K562 (cell line): ENCODE results near the gene TMEM86B. TPM values are rescaled to one million over a fixed set of nuclear protein-coding genes. Genes with fewer than 3 reads are reported as not detected.

Source experiments
- ARID4B ChIP-seq: sonication (generic); formaldehyde crosslinking; IDR thresholded peaks from 2 replicates; pipeline ENCODE4 v1.8.0; 2022; ENCODE audit warnings: mild to moderate bottlenecking, missing genetic modification reagents
- ATF7 ChIP-seq: fragments of 450-650 bp; IDR thresholded peaks from 2 replicates; pipeline ENCODE4 v1.7.1; 2014; ENCODE audit warnings: mild to moderate bottlenecking, moderate library complexity
- BHLHE40 ChIP-seq: IDR thresholded peaks from 2 replicates; pipeline ENCODE4 v1.6.1; 2011; ENCODE audit warnings: low read length, improper control_type of control experiment
- CC2D1A ChIP-seq: fragments of 450-650 bp; IDR thresholded peaks from 2 replicates; pipeline ENCODE4 v1.6.1; 2017; ENCODE audit warnings: mild to moderate bottlenecking
- CTBP1 ChIP-seq: fragments of 450-650 bp; IDR thresholded peaks from 2 replicates; pipeline ENCODE4 v1.6.1; 2016; ENCODE audit warnings: borderline replicate concordance
- CXXC5 ChIP-seq: fragments of 250-450 bp; sonication (Bioruptor Pico); IDR thresholded peaks from 2 replicates; pipeline ENCODE4 v1.8.0; 2022; ENCODE audit warnings: inconsistent platforms, mild to moderate bottlenecking, moderate library complexity
- DEAF1 ChIP-seq: fragments of 450-650 bp; formaldehyde crosslinking; IDR thresholded peaks from 2 replicates; pipeline ENCODE4 v1.4.0; 2020; ENCODE audit warnings: mild to moderate bottlenecking, moderate library complexity
- EP400 ChIP-seq: fragments of 450-650 bp; IDR thresholded peaks from 2 replicates; pipeline ENCODE4 v1.6.1; 2017; ENCODE audit warnings: antibody characterized with exemption, mild to moderate bottlenecking, moderate library complexity
- GATA2 ChIP-seq: sonication (generic); formaldehyde crosslinking; IDR thresholded peaks from 2 replicates; pipeline ENCODE4 v1.4.0; 2020; ENCODE audit warnings: mild to moderate bottlenecking, missing genetic modification reagents
- HDAC1 ChIP-seq, 2 experiments: fragments of 450-650 bp; IDR thresholded peaks; 2 replicates each; pipeline ENCODE4 v1.6.1; 2016 to 2017; ENCODE audit warnings: inconsistent platforms in 1 of 2, mild to moderate bottlenecking in 1 of 2, moderate library complexity in 1 of 2
- KLF16 ChIP-seq: IDR thresholded peaks from 2 replicates; pipeline ENCODE4 v1.6.1; 2016; ENCODE audit warnings: antibody characterized with exemption
- MEIS2 ChIP-seq: fragments of 450-650 bp; IDR thresholded peaks from 2 replicates; pipeline ENCODE4 v1.6.1; 2014; ENCODE audit warnings: mild to moderate bottlenecking; ENCODE audit not compliant: partially characterized antibody
- MTA1 ChIP-seq: fragments of 450-650 bp; IDR thresholded peaks from 2 replicates; pipeline ENCODE4 v1.6.1; 2017; ENCODE audit warnings: borderline replicate concordance
- SMARCA4 ChIP-seq: fragments of 450-650 bp; IDR thresholded peaks from 2 replicates; pipeline ENCODE4 v1.6.1; 2016
- XRCC5 ChIP-seq: fragments of 200-400 bp; formaldehyde crosslinking; IDR thresholded peaks from 2 replicates; pipeline ENCODE4 v1.6.1; 2017; ENCODE audit warnings: low read depth, mild to moderate bottlenecking, low read length
- ZBTB33 ChIP-seq: sonication (generic); formaldehyde crosslinking; IDR thresholded peaks from 2 replicates; pipeline ENCODE4 v1.8.1; 2023; ENCODE audit warnings: mild to moderate bottlenecking, missing genetic modification reagents
- ZNF23 ChIP-seq: fragments of 250-450 bp; sonication (Bioruptor Pico); IDR thresholded peaks from 2 replicates; pipeline ENCODE4 v1.4.0; 2020; ENCODE audit warnings: mild to moderate bottlenecking
- ZNF592 ChIP-seq: fragments of 450-650 bp; IDR thresholded peaks from 2 replicates; pipeline ENCODE4 v1.6.1; 2017; ENCODE audit warnings: antibody characterized with exemption, mild to moderate bottlenecking
- polyA plus RNA-seq, 8 experiments: library from polyadenylated mRNA; depleted of rRNA in 4 of 8; stranded (reverse) in 5 of 8; unstranded in 3 of 8; fragments of >200 nt; fragmentation: Nextera tagmentation in 2 of 8; fragmentation: Illumina TruSeq in 1 of 8; extraction: Ambion mirVana in 2 of 8; extraction: Trizol in 1 of 8; gene quantifications; 2 replicates each; pipeline versions ENCODE4 v1.2.1 to v1.2.3, GENCODE V29; 2011 to 2014; ENCODE audit warnings: inconsistent platforms in 1 of 8, missing spikeins in 1 of 8
- total RNA-seq, 7 experiments: library from RNA; depleted of rRNA in 6 of 7; stranded (reverse); fragments of >200 nt in 6 of 7; fragmentation: Illumina TruSeq in 2 of 7; extraction: Trizol in 2 of 7; gene quantifications; 2 replicates each; pipeline versions ENCODE4 v1.2.1 to v1.2.3, GENCODE V29; 2011 to 2021; ENCODE audit warnings: low replicate concordance in 1 of 7

Gene TMEM86B
- total and polyA plus RNA-seq, 9 of the 15 experiments (the other 6 are each of a cell fraction or from before 2014, with no cell fraction given) = 0.28 to 7.9 (median 2.1) TPM

GRCh38 chr19:55212447-55212846 is 16.1 kb downstream of the TMEM86B start (continued):
- TF ChIP-seq ARID4B (CRISPR knock-in tag) (peak; percentile 73), ZBTB33 (CRISPR knock-in tag) (0 out of 2 replicates have a peak, but pooled peaks have one; percentile 12), MTA1 (0 out of 2 replicates have a peak, but pooled peaks have one; percentile 15), BHLHE40 (peak; percentile 86), SMARCA4 (peak; percentile 52), EP400 (peak; percentile 46), KLF16 (peak; percentile 56; the same call in 1 of the 2 replicates), DEAF1 (CRISPR knock-in tag) (peak; percentile 67), CTBP1 (peak; percentile 94), XRCC5 (peak; percentile 66; the same call in 1 of the 2 replicates), ATF7 (peak; percentile 63), CC2D1A (peak; percentile 67; the same call in 1 of the 2 replicates), CXXC5 (CRISPR knock-in tag) (0 out of 2 replicates have a peak, but pooled peaks have one; percentile 20), HDAC1 (IDR thresholded peaks at IDR 0.05) (0 out of 4 replicates have a peak, but pooled peaks of 1 of the 2 experiments have one; percentile 29), MEIS2 (peak; percentile 55), ZNF592 (peak; percentile 33; the same call in 1 of the 2 replicates), ZNF23 (no peak), GATA2 (peak; percentile 94)
